ENCODE measurements around the gene POLG2. TPM values are rescaled to one million over a fixed set of nuclear protein-coding genes. Genes with fewer than 3 reads are reported as not detected.

Gene POLG2
- total and polyA plus RNA-seq, 9 of the 15 experiments (the other 6 are each of a cell fraction or from before 2014, with no cell fraction given): 13.4 to 44.8 (median 37.0) TPM

- Histone ChIP-seq H3K27me3 (ENCODE audit: control insufficient read depth in 2 of 2, insufficient read depth in 2 of 2, low read length in 2 of 2) (no peaks in the 10 kb centered on the region), H3K36me3 (ENCODE audit: control insufficient read depth, insufficient read depth, low read length) (peaks cover 71% of the 10 kb centered on the region), H3K4me1 (replicated peaks in 1 of 2; ENCODE audit: control insufficient read depth in 2 of 2, insufficient read depth in 2 of 2, low read length in 2 of 2) (peaks cover 3 to 4% of the 10 kb centered on the region in 2 experiments; a peak in 2 of 5 replicates), H3K4me3 (no peak overlapping the region), H3K27ac (ENCODE audit: extremely low read depth, low read depth, low read length) (no peak overlapping the region), H3K79me2 (ENCODE audit: control insufficient read depth, insufficient read depth, low read length) (peaks cover 60% of the 10 kb centered on the region), H3K9ac (ENCODE audit: insufficient read depth in 1 of 2, low read depth in 2 of 2, low read length in 2 of 2) (no peak overlapping the region), H3K4me2 (ENCODE audit: insufficient read depth, low read length) (no peak overlapping the region), H3K9me1 (ENCODE audit: control insufficient read depth, insufficient read depth, low read length) (no peaks in the 10 kb centered on the region), H4K20me1 (replicated peaks; ENCODE audit: control insufficient read depth, insufficient read depth, low read length) (no peaks in the 10 kb centered on the region), H3K9me3 (replicated peaks; ENCODE audit: control insufficient read depth, insufficient read depth, low read depth, low read length) (no peaks in the 10 kb centered on the region; the same call in 1 of the 2 replicates), H2AFZ (ENCODE audit: low read depth, low read length) (no peak overlapping the region)
- intact Hi-C loops (cut with micrococcal nuclease) (loop anchor here (5.0 kb wide), 1 partner anchor 170 kb away; no protein-coding TSS in a partner anchor), in situ Hi-C loops (cut with MboI) (loop anchor here (5.0 kb wide), 2 partner anchors 70 to 185 kb away; no protein-coding TSS in a partner anchor)
- ATAC-seq (no peak), FAIRE-seq (no peak), DNase-seq (ENCODE audit: extremely low read depth in 1 of 4, low spot score in 3 of 4) (no peak)
- no TSS peak for BruUV-seq (replicated peaks)
- WGBS (ENCODE audit: insufficient coverage, low coverage, missing lambda C conversion rate): 90% methylated on average over 3 of the region's 3 CpGs
- TF ChIP-seq C11orf30 (IDR thresholded peaks at IDR 0.05; ENCODE audit: low read depth) (peak; percentile 79), ZNF316 (IDR thresholded peaks at IDR 0.05) (peak; percentile 86), MAFK (IDR thresholded peaks at IDR 0.05; ENCODE audit: low read length) (peak; percentile 58; the same call in 1 of the 2 replicates), ZNF212 (CRISPR knock-in tag; IDR thresholded peaks at IDR 0.05) (no peak), MAFG (tag; conservative IDR thresholded peaks at IDR 0.05) (peak; percentile 63), JUNB (CRISPR knock-in tag; conservative IDR thresholded peaks at IDR 0.05) (no peak), MAFF (IDR thresholded peaks at IDR 0.05; ENCODE audit: low read length) (peak; percentile 71), NCOR1 (IDR thresholded peaks at IDR 0.05) (no peak), FOS (IDR thresholded peaks at IDR 0.05; ENCODE audit: extremely low read depth, insufficient read length) (no peak)
- ChIA-PET CTCF (ENCODE audit: low intra/inter-chr PET ratio) (interaction anchor here (2.4 kb wide), 1 partner anchor 71 kb away, joined by 16 read pairs; no protein-coding TSS in a partner anchor), POLR2A (interaction anchor here (1.4 to 2.8 kb wide), 4 partner anchors 9 to 17 kb away, joined by 6 to 8 read pairs (median 6); no protein-coding TSS in a partner anchor)
These were observed 4.9 kb downstream of the POLG2 start for GRCh38 chr17:64491994-64492393.
